ELR (cell line): Measurements from ENCODE around the gene MMP23B.
"Not testable (repeated sequence)": the region's sequence is repeated elsewhere in the genome, so short reads cannot be mapped to it uniquely, and the experiment has no call there.

ENCODE experiments used
- DNase-seq: peaks from one replicate; pipeline ENCODE4 v3.0.0-alpha.2; 2015; ENCODE audit warnings: low read depth

Gene MMP23B

GRCh38 chr1:1631782-1632420, at the start of gene MMP23B:
Gene MMP23B (plus strand): TSS chr1:1632173. CDS start chr1:1632219, 46 bp downstream.
- DNase-seq = no peak

- no peak for DNase-seq
These were observed 49.2 kb upstream of the MMP23B start for GRCh38 chr1:1582585-1583346.

- DNase-seq = no peak
These were observed 48.5 kb upstream of the MMP23B start for GRCh38 chr1:1583347-1584010.

- peak; percentile 40 for DNase-seq
These were observed 40.5 kb upstream of the MMP23B start for GRCh38 chr1:1591452-1591851.

GRCh38 chr1:1593834-1594601, 38.0 kb upstream of the MMP23B start:
- DNase-seq = no peak

GRCh38 chr1:1594602-1595260, 37.2 kb upstream of the MMP23B start:
- no peak for DNase-seq

- not testable (repeated sequence) for DNase-seq
These were observed 36.6 kb upstream of the MMP23B start for GRCh38 chr1:1595341-1595740.

- no peak for DNase-seq
These were observed 35.3 kb upstream of the MMP23B start for GRCh38 chr1:1596493-1597274.

GRCh38 chr1:1597275-1597930, 34.6 kb upstream of the MMP23B start:
- peak; percentile 32 for DNase-seq

- DNase-seq = no peak
These were observed 33.8 kb upstream of the MMP23B start for GRCh38 chr1:1598051-1598719.

GRCh38 chr1:1598720-1599029, 33.3 kb upstream of the MMP23B start:
- no peak for DNase-seq

GRCh38 chr1:1599030-1599934, 32.7 kb upstream of the MMP23B start:
- DNase-seq = no peak

- DNase-seq = no peak
These were observed 31.8 kb upstream of the MMP23B start, which contains the start of gene FNDC10 for GRCh38 chr1:1599935-1600860. Gene FNDC10 (minus strand): TSS chr1:1600135. CDS start chr1:1600015, 120 bp downstream.

GRCh38 chr1:1600861-1601563, 31.0 kb upstream of the MMP23B start:
- no peak for DNase-seq

GRCh38 chr1:1601564-1602303, 30.2 kb upstream of the MMP23B start:
- no peak for DNase-seq

- DNase-seq = no peak
These were observed 29.5 kb upstream of the MMP23B start for GRCh38 chr1:1602304-1602967.
